UCSD-AML1 (cell line): Measurements from ENCODE around the gene HSPA4L.

Experiments used
- DNase-seq: peaks from one replicate; lab custom pipeline; 2025; ENCODE audit not compliant: unreplicated experiment; lab: John Stamatoyannopoulos, UW

HSPA4L gene

DNA sequence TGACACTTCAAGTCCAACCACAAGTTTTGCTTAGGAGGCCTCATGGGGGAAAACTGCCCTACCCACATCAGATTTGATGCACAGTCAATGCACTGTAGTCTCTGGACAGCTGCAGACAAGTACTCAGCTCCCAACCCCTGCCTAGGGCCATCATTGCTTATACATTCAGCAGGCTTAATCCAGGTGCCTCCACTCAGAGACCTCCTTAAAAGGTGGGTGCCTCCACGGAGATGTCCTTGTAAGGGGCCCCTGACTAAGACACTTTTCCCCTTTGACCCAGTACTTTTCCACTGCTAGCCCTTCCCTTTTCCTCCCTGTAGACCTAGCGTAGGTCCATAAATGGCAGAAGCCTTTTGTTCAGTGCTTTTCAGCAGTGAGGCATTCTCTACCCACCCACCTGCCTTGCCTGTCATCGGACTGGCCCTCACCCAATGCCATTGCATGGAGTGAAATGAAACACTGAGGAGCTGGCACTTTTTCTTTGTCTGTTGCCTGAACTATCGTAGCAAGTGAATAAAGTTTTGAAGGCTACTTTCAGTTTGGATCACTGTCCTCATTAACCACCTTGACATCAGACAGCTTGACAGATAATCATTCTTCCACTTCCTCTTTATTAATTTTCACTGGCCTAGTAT, 74.8 kb downstream of the HSPA4L start:
- no peak for DNase-seq

DNA sequence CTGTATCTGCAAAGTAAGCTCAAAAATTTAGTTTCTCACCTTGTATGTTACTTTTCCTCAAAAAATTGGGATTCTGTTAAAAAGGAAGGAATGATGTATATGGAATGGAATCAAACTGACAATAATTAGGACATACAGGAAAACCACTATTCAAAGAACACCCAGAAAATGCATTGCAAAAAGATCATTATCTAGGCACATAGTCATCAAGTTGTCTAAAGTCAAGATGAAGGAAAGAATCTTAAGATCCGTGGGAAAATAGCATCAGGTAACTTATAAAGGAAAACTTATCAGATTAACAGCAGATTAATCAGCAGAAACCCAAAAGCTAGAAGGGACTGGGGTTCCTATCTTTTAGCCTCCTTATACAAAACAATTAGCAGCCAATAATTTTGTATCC, 75.5 kb downstream of the HSPA4L start:
- DNase-seq, result no peak

DNA sequence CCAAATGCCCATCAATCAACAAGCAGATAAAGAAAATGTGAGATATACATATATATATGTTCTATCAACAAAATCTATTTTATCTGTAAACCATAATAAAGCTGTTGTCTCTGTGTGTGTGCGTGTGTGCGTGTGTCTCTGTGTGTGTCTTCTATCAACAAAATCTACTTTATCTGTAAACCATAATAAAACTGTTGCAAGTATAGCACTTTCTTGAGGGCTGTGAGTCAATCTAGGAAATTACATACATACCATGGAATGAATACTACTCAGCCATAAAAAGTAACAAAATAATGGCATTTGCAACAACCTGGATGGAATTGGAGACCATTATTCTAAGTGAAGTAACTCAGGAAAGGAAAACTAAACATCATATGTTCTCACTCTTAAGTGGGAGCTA, 86.1 kb downstream of the HSPA4L start:
- no peak for DNase-seq

DNA sequence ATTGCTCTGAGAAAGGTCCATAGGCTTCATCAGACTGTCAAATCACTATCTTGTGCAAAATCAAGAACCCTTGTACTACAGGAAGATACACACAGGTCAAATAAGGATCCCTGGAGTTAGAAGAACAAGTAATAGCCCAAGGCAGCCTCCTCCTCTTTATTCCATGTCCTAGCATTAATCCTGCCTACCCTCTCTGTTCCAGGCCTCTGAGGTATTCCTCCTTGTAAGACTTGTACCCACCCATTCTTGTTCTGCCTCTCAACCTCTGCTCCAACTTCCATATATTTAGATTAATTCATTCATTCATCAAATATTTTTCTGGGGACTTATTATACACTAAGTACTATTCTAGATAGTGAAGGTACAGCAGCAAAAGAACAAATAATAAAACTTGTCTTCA, 88.2 kb downstream of the HSPA4L start:
- DNase-seq, result no peak

DNA sequence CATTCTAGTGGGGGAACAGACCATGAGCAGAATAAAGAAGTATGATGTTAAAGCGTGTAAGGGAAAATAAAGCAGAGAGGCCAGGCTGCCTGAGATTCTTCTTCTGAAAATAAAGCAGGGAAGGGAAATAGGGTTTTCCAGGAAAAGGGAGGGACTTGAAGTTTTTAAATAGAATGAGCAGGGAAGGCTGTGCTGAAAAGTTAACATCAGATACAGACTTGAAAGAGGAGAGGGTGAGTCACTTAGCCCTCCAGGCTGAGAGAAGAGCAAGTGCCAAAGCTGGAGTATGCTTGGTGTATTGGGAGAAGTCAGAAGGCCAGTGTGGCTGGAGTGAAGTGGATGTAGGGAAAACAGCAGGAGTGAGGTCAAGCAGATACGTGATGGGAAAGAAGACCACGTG, 88.6 kb downstream of the HSPA4L start:
- DNase-seq, result peak; percentile 13

DNA sequence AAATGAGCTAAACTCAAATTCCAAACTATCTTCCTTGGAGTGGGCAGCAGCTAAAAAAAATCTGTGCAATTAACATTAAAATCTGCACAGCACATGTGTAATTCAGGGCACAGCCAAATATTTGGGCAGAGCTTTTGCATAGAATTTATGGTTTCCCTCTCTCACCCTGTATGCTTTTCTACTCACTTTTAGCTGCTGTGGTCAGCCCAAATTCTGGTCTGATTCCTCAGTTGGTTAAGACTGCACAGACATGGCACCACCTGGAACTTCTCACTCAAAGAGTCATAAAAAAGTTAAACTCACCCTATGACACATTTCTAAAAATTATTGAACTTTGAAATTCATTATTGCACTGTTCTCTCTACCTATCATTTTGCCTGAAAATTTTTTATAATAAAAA, 93.7 kb downstream of the HSPA4L start:
- no peak for DNase-seq

DNA sequence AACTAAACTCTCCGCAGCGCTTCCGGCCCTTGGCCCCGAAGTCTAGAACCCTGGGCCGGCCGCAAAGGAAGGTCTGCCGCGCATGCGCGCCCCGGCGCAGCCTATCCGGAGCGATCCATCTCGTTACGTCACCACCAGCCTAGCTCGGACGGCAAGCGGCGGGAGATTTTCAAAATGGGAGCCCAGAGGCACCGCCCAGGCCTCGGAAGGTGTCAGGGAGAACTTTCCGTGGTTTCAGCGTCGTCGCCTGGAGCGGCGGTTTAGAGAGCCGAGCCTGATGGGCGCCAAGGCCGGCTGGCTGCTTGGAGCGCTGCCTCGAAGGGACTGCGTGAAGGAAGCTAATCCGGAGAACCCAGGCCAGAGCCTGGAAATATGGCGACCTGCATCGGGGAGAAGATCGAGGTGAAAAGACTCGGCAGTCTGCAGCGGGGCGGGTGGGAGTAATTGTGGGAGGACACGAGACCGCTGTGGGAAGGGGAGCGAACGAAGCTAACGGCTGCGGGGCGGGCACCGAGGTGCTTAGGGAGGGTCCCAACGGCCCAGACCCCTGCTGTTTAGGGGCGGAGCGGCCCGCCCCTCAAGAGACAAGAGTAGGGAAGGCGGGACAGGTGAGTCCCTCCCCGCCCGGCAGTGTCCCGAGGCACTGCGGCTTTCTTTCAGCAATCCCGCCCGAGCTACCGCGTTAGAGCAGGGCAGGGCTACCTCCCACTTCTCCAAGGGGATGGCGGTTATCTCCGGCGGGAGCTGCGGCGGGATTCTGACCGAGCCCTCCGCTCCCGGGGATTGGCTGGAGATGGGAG, 98.8 kb downstream of the HSPA4L start, which contains the start of gene PLK4:
TSS of gene PLK4 (plus strand) at position 131 of the 800 bp plus-strand sequence. CDS start at position 373, 242 bp downstream.
- DNase-seq, result peak; percentile 98

DNA sequence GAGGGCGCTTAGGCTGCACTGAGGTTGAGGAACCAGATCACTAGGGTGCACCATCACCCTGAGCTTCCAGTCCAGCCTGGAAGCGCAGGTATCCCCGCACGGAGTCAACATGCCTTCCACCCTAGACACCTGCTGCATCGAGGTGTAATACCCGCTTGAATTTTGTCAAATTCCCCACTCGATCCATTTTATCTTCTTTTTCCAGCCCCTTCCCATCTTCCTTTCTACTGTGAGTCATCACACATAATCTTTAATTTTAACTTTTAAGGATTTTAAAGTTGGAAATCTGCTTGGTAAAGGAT, 99.4 kb downstream of the HSPA4L start:
- no peak for DNase-seq

DNA sequence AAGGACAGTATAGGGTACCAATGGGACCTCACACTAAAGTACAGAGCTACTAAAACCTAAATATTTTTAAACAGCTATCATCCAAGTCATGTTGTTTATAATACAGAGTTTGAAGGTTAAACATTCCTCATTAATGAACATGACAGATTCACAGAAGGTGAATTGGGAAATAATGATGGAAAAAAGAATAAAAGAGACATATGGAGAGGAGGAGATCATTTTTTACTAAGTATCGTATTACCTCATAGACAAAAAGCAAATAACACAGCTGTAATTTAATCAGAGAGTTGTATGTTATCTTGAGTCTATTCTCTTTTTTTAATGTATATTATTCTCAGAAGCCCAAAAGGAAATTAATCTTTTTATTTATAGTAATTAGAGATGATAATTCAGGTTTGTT, 106.4 kb downstream of the HSPA4L start:
- no peak for DNase-seq

DNA sequence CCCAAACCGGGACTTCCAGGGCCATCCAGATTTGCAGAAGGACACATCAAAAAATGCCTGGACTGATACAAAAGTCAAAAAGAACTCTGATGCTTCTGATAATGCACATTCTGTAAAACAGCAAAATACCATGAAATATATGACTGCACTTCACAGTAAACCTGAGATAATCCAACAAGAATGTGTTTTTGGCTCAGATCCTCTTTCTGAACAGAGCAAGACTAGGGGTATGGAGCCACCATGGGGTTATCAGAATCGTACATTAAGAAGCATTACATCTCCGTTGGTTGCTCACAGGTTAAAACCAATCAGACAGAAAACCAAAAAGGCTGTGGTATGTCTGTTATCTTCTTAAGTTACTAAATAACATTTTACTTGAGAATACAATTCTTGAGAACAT, 107.8 kb downstream of the HSPA4L start:
- DNase-seq, result no peak
